Measurements from ENCODE around the gene COL8A2. TPM values are rescaled to one million over a fixed set of nuclear protein-coding genes. Genes with fewer than 3 reads are reported as not detected.

The COL8A2 gene
- total RNA-seq, 1 donor, result 11.0 TPM

DNA sequence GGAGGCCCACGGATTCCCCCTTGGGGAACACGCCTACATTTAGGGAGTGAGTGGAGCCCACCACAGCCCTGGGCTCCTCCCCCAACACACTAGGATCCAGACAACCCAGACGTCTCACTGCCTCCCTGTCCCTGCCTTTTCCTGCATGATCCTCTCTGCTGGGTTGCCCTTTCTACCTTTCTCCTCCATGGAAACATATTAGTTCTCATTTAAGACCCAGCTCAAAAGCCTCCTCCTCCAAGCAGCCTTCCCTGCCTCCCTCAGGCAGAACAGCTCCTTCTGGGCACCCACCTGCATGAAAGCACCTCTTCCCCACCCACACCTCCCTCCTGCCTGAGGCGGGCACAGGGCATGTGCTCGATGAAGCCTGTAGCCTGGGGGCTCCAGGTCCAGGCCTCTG, 10.7 kb downstream of the COL8A2 start:
- TF ChIP-seq, protein P1, sequence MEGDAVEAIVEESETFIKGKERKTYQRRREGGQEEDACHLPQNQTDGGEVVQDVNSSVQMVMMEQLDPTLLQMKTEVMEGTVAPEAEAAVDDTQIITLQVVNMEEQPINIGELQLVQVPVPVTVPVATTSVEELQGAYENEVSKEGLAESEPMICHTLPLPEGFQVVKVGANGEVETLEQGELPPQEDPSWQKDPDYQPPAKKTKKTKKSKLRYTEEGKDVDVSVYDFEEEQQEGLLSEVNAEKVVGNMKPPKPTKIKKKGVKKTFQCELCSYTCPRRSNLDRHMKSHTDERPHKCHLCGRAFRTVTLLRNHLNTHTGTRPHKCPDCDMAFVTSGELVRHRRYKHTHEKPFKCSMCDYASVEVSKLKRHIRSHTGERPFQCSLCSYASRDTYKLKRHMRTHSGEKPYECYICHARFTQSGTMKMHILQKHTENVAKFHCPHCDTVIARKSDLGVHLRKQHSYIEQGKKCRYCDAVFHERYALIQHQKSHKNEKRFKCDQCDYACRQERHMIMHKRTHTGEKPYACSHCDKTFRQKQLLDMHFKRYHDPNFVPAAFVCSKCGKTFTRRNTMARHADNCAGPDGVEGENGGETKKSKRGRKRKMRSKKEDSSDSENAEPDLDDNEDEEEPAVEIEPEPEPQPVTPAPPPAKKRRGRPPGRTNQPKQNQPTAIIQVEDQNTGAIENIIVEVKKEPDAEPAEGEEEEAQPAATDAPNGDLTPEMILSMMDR (IDR thresholded peaks at IDR 0.05; ENCODE audit: insufficient read depth, low read length), result no peak
- no peak for DNase-seq (ENCODE audit: low read depth)
- no peak overlapping the region for H3K4me3 ChIP-seq (ENCODE audit: low read depth, low read length)

DNA sequence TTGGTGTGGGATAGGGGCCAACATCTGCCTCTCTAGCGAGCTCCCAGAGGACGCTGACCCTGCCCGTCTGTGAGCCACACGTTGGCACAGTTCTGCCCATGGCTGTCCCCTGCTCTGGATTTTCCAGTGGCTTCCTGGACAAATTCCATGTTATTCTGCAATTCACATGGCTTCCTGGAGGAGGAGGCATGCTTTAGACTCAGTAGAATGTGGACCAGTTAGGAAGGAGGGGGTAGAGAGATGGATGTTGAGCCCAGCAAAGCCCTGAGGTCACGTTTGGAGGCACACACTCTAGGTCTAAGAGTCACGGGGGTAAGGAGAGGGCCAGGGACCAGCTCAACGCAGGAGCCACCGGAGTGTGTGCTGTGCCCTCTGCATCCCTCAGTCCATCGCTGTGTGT, 12.2 kb downstream of the COL8A2 start:
- no peak for DNase-seq (ENCODE audit: low read depth)
- H3K4me3 ChIP-seq (ENCODE audit: low read depth, low read length), result no peak overlapping the region
- TF ChIP-seq, protein P1 (IDR thresholded peaks at IDR 0.05; ENCODE audit: insufficient read depth, low read length), result no peak

DNA sequence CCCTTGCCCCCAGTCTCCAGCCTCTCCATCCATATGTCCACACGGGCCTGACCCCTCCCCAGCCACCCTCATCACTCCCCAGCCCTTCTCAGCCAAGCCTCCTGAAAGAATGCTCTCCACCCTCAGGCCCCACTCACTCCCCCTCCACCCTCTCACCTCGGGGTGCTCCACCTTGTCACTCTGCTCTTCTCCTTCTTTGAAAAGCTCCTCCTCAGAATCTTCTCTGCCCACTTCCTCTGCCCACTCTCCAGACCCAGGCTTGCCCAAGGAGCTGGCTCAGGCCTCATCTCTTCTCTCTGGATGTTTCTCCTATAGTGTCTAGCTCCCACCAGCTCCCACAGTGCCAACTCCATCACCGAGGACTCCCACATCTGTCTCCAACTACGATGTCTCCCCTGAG, 13.9 kb downstream of the COL8A2 start:
- no peak overlapping the region for H3K4me3 ChIP-seq (ENCODE audit: low read depth, low read length)
- no peak for DNase-seq (ENCODE audit: low read depth)
- TF ChIP-seq, protein P1 (IDR thresholded peaks at IDR 0.05; ENCODE audit: insufficient read depth, low read length), result no peak

DNA sequence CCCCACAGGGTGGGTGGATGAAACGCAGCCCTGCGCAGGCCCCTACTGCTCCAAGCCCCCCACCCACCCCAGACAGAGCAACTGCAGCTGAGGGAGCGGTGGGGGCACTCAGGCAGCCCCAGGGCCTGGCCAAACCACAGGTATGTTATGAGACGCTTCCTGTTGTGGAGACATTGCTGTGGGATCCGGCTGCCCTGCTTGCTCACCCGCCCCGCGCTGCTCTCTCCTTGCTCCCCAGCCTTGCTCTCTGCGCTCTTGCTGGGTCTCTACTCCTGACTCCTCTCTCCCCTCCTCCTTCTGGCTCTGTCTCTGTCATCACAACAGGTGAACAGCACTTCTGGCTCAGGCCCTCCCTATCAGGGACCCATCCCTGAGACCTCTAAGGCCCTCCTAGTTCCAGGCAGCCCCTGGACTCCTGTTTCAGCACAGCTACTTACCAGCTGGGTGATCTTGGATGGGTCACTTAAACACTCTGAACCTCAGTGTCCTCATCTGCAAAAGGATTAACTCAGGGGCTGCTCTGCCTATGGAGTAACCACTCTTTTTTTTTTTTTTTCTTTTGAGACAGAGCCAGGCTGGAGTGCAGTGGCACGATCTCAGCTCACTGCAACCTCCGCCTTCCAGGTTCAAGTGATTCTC, 15.9 kb downstream of the COL8A2 start:
- TF ChIP-seq, protein P1 (IDR thresholded peaks at IDR 0.05; ENCODE audit: insufficient read depth, low read length), result no peak
- H3K4me3 ChIP-seq (ENCODE audit: low read depth, low read length), result no peak overlapping the region
- DNase-seq (ENCODE audit: low read depth), result peak; percentile 55

DNA sequence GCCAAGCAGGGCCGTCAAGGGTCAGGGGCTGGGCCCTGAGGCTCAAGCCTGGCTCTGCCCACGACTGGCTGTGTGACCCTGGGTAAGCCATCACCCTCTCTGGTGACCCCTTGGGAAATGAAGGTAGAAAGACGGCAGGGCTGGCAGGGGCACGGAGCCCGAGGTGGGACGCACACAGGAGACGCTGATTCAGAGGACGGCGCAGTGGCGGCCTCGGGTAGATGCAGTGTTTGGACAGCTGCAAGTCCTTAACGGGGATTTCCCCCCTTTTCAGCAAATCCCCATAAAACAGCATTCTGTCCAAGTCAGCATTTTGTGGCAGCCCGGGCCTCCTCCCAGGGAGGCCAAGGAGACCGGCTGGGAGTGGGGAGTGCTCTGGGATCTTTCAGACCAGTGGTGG, 16.7 kb downstream of the COL8A2 start:
- peak; percentile 21 for DNase-seq (ENCODE audit: low read depth)
- TF ChIP-seq, protein P1 (IDR thresholded peaks at IDR 0.05; ENCODE audit: insufficient read depth, low read length), result no peak
- no peak overlapping the region for H3K4me3 ChIP-seq (ENCODE audit: low read depth, low read length)

DNA sequence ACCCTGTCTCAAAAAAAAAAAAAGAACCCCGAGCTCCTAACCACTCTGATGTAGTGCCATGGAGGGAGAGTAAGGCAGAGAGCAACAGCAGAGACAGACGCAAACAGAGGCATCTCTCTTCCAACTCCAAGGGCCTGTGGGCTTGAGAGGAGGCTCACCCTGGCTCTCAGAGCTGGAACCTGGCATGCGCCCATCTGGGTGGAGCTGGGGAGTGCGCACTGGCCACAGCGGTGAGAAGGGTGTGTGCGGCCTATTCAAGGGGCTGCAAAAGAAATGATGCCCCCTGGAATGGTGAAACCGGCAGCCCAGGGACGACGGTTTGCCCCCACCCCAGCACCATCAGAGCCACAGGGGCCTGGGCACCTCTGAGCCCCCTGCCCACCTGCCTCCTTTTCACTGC, 17.6 kb downstream of the COL8A2 start:
- TF ChIP-seq, protein P1 (IDR thresholded peaks at IDR 0.05; ENCODE audit: insufficient read depth, low read length), result no peak
- no peak overlapping the region for H3K4me3 ChIP-seq (ENCODE audit: low read depth, low read length)
- DNase-seq (ENCODE audit: low read depth), result peak; percentile 39

DNA sequence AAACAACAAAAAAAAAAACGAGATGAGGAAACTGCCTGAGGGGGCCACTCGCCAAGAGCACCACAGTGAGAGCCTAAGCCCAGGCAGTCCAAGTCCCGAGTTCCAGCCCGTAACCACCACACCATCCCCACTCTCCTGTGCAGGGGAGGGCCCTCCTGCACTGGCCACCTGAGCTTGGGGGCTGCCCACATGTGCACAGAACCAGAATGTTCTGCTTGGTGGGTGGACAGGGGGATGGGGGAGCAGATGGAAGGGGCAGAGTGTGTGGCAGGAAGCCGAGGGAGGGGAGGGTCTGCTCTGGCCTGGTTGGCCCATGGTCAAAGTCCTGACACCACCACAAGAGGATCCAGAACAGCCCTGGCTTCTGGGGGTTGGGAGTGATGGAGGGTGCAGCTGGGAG, 18.8 kb downstream of the COL8A2 start:
- TF ChIP-seq, protein P1 (IDR thresholded peaks at IDR 0.05; ENCODE audit: insufficient read depth, low read length), result no peak
- no peak overlapping the region for H3K4me3 ChIP-seq (ENCODE audit: low read depth, low read length)
- DNase-seq (ENCODE audit: low read depth), result no peak
